Right atrium auricular region (tissue), 2 donors: ENCODE measurements around the gene FHL3. TPM values are rescaled to one million over a fixed set of nuclear protein-coding genes. Genes with fewer than 3 reads are reported as not detected.
A peak's percentile ranks its signal among the peaks of the same experiment; 100 is the strongest.
"Not testable (repeated sequence)": the region's sequence is repeated elsewhere in the genome, so short reads cannot be mapped to it uniquely, and the experiment has no call there.

Experiments used
- DNase-seq: peaks from one replicate; pipeline ENCODE4 v3.0.0-alpha.2; 2019; ENCODE audit warnings: low spot score
- H3K27ac ChIP-seq, 2 donors: fragments of 200-600 bp; sonication (generic); 1 replicate in 1 of 2; 2 replicates in 1 of 2; pipeline ENCODE4 v1.5.1; 2016 to 2019
- H3K27me3 ChIP-seq, 2 donors: fragments of 200-600 bp; sonication (generic); one replicate each; pipeline versions ENCODE4 v1.5.1 to v1.6.0; 2017 to 2019
- H3K36me3 ChIP-seq: fragments of 200-600 bp; sonication (generic); one replicate; pipeline ENCODE4 v1.5.1; 2016
- H3K4me1 ChIP-seq, 2 donors: fragments of 200-600 bp; sonication (generic); one replicate each; pipeline versions ENCODE4 v1.5.1 to v1.6.0; 2017 to 2019
- H3K4me3 ChIP-seq, 2 donors: fragments of 200-600 bp; sonication (generic); 1 replicate in 1 of 2; 2 replicates in 1 of 2; pipeline ENCODE4 v1.5.1; 2017 to 2019; ENCODE audit warnings: mild to moderate bottlenecking in 1 of 2, moderate library complexity in 1 of 2
- H3K9me3 ChIP-seq, 2 donors: fragments of 200-600 bp; sonication (generic); one replicate each; pipeline ENCODE4 v1.5.1; 2019
- total RNA-seq, 2 donors: library from RNA; depleted of rRNA; stranded (reverse); fragments of >200 nt; gene quantifications; one replicate each; pipeline ENCODE4 v1.1.0, GENCODE V29; 2016
- TF ChIP-seq, protein P1 (sequence below), 2 donors: fragments of 200-600 bp; sonication (generic); IDR thresholded peaks; one replicate each; pipeline ENCODE4 v1.5.1; 2019; ENCODE audit warnings: antibody characterized with exemption in 2 of 2

Gene FHL3
- total RNA-seq, 2 donors from 2014 or later: 8.0 to 16.0 TPM

DNA sequence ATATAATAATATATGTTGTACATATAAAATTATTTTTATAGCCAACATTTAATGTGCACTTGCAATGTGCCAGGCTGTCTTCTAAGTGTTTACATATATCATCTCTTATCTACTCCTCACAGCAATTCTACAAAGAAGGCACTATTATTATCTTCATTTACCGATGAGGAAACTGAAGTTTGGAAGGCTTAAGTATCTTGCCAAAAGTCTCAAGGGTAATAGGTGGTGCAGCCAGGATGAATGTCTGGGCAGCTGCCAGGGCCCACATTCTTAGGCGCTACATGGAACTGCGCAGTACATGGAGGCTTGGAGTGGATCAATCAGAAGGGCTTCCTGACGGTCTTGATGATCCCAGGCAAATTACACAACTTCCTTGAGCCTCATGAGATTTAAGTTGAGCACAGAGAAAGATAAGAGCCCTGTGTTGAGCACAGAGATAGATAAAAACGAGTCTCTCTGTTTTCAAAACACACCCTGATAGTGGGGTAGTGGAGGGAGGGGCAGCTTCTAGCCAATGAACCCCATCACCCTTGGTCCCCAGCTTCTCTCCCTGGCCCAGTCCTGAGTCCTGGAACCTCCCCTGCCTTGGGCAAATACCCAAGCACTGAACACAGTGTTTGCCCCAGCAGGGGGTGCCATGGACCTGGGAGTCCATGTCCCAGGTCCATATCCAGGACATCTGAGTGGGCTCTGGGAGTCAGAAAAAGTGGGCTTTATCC, 32.1 kb upstream of the FHL3 start:
- Histone ChIP-seq H3K4me1 (no peaks in the 10 kb centered on the region), H3K27me3 (peaks cover 2 to 5% of the 10 kb centered on the region in 2 donors), H3K27ac (no peak overlapping the region), H3K9me3 (no peaks in the 10 kb centered on the region), H3K36me3 (no peaks in the 10 kb centered on the region), H3K4me3 (no peak overlapping the region)
- TF ChIP-seq, protein P1, sequence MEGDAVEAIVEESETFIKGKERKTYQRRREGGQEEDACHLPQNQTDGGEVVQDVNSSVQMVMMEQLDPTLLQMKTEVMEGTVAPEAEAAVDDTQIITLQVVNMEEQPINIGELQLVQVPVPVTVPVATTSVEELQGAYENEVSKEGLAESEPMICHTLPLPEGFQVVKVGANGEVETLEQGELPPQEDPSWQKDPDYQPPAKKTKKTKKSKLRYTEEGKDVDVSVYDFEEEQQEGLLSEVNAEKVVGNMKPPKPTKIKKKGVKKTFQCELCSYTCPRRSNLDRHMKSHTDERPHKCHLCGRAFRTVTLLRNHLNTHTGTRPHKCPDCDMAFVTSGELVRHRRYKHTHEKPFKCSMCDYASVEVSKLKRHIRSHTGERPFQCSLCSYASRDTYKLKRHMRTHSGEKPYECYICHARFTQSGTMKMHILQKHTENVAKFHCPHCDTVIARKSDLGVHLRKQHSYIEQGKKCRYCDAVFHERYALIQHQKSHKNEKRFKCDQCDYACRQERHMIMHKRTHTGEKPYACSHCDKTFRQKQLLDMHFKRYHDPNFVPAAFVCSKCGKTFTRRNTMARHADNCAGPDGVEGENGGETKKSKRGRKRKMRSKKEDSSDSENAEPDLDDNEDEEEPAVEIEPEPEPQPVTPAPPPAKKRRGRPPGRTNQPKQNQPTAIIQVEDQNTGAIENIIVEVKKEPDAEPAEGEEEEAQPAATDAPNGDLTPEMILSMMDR (IDR thresholded peaks at IDR 0.05): peak in 1 of 2 donors; percentile 11
- DNase-seq: no peak

DNA sequence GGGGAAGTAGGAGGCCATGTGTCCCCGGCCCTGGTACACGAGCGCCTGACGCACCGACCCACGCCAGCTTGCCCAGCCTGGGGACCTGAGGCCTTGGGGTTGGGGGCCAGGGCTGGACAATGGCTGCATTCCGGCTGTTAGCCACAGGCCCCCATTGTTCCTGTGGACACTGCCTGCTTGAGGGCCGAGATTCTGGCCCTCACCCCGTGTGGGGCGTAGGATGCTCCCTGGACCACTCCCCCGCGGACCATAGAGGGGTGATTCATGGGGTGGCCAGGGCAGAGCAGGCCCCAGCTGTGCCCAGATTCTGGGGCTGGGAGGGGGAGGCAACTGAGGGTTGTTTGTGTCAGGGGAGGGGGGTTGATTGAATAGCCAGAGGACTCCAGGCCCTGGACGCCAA, 29.6 kb upstream of the FHL3 start:
- no peaks in the 10 kb centered on the region for H3K9me3 ChIP-seq
- H3K4me3 ChIP-seq: no peak overlapping the region
- no peaks in the 10 kb centered on the region for H3K36me3 ChIP-seq
- no peak overlapping the region for H3K27ac ChIP-seq
- DNase-seq: no peak
- TF ChIP-seq, protein P1 (IDR thresholded peaks at IDR 0.05): no peak
- no peaks in the 10 kb centered on the region for H3K27me3 ChIP-seq
- peaks cover 0 to 11% of the 10 kb centered on the region in 2 donors for H3K4me1 ChIP-seq

DNA sequence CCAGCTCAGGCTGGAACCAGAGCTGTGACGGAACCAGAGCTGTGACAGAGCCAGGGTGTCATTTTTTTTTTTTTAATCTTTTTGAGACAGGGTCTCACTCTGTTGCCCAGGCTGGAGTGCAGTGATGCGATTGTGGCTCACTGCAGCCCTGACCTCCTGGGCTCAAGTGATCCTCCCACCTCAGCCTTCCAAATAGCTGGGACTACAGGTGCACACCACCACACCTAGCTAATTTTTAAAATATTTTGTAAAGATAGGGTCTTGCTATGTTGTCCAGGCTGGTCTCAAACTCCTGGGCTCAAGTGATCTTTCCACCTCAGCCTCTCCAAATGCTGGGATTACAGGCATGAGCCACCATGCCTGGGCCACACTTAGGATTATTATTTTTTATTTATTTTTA, 27.7 kb upstream of the FHL3 start:
- peaks cover 0 to 28% of the 10 kb centered on the region in 2 donors for H3K4me1 ChIP-seq
- H3K36me3 ChIP-seq, DNase-seq, H3K4me3 ChIP-seq, H3K27ac ChIP-seq, H3K9me3 ChIP-seq, H3K27me3 ChIP-seq: not testable (repeated sequence)

DNA sequence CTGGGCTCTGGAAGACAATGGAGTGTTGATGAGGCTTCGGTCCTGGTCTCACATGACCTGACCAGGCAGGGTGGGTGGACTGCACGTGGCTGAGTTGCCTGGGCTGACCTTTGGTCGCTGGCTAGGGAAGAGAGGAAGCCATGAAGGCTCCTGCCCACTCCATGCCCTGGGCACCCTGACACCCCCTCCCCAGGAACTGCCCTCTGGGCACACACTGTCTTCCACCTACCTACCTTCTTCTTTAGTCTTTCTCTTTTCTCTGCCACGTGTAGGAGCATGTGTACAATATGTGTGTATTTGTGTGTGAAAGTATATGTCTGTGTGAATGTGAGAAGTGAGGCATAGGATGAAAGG, 26.2 kb upstream of the FHL3 start:
- H3K36me3 ChIP-seq: no peaks in the 10 kb centered on the region
- H3K9me3 ChIP-seq: no peaks in the 10 kb centered on the region
- no peaks in the 10 kb centered on the region for H3K27me3 ChIP-seq
- TF ChIP-seq, protein P1 (IDR thresholded peaks at IDR 0.05): no peak
- peaks cover 0 to 28% of the 10 kb centered on the region in 2 donors for H3K4me1 ChIP-seq
- no peak for DNase-seq
- no peak overlapping the region for H3K4me3 ChIP-seq
- no peak overlapping the region for H3K27ac ChIP-seq

DNA sequence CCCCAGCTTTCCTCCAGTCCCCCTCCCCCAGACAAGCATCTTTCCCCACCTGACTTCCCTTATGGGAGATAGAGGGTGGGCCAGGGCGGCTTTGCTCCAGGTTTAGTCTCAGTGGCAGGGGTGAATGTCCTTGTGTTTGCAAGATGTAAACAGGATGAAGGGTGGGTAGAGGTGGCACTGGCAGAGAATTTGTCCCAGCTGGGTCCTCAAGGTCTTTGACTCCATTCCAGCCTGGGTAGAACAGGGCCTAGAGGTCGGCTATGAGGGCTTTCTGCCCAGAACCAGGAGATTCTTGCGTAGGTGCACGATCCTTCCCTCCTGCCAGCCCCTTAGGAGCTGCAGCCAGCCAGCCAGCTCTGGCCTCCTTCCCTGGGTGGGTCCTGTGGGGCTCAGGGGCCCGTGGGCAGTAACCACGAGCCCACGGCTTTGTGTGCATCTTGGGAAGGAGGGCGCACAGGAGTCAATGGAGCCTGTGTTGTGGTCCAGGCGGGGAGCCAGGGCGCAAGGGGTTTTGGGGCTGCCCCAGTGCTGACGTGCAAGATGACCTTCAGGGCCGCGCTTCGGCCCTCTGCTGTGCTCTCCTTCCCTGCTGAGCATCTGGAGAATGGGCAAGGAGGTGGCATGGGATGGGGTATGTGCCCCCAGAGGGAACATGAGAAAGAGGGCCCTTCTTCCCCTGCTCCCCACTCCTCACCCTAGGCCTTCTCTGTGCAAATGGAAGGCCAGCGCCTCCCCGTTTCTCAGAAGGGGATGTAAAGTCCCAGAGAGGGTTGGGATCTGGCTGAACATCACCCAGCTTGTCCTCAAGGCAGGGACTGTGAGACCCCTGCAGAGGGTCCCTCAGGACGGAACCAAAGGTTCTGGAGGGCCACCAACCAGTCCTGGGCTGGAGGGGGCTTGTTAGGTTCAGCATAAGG, 25.5 kb upstream of the FHL3 start:
- Histone ChIP-seq H3K4me3 (no peak overlapping the region), H3K4me1 (peaks cover 0 to 28% of the 10 kb centered on the region in 2 donors), H3K36me3 (peaks cover 3% of the 10 kb centered on the region), H3K27me3 (no peaks in the 10 kb centered on the region), H3K27ac (peak overlapping the region in 1 of 2 donors; percentile 44), H3K9me3 (no peaks in the 10 kb centered on the region)
- DNase-seq: no peak
- TF ChIP-seq, protein P1 (IDR thresholded peaks at IDR 0.05): no peak
